ENCODE data around the gene TOM1L2. TPM values are rescaled to one million over a fixed set of nuclear protein-coding genes. Genes with fewer than 3 reads are reported as not detected.

Gene TOM1L2
- polyA plus RNA-seq, 1 donor from 2014 or later = 40.9 TPM

- no peaks in the 10 kb centered on the region for H3K9me3 ChIP-seq (ENCODE audit: low read length)
- H2AFZ ChIP-seq (ENCODE audit: low read depth, low read length) = no peak overlapping the region
- H3K27me3 ChIP-seq (ENCODE audit: insufficient read depth, low read depth, low read length) = no peaks in the 10 kb centered on the region
- no peak overlapping the region for H3K4me2 ChIP-seq (ENCODE audit: low read length)
- no peaks in the 10 kb centered on the region for H3K79me2 ChIP-seq (replicated peaks; ENCODE audit: insufficient read depth, low read length)
- H3K9me2 ChIP-seq (ENCODE audit: insufficient read depth, low read length) = no peaks in the 10 kb centered on the region
- no peaks in the 10 kb centered on the region for H3K36me3 ChIP-seq (ENCODE audit: insufficient read depth, low read length)
- no peaks in the 10 kb centered on the region for H4K20me1 ChIP-seq (ENCODE audit: insufficient read depth)
- H3K27ac ChIP-seq (ENCODE audit: low read length) = peak overlapping the region; percentile 82
- H3F3A ChIP-seq (ENCODE audit: insufficient read depth, low read length, poor library complexity, severe bottlenecking) = no peaks in the 10 kb centered on the region
- H3K9ac ChIP-seq (ENCODE audit: low read length) = no peak overlapping the region
- TF ChIP-seq POLR2AphosphoS5 (IDR thresholded peaks at IDR 0.05) (no peak), EZH2 (IDR thresholded peaks at IDR 0.05; ENCODE audit: borderline replicate concordance, insufficient read depth, low read length, poor library complexity, severe bottlenecking) (no peak), REST (IDR thresholded peaks at IDR 0.05; ENCODE audit: borderline replicate concordance) (no peak), RAD21 (conservative IDR thresholded peaks at IDR 0.05) (peak; percentile 34), CTCF (IDR thresholded peaks at IDR 0.05; ENCODE audit: poor library complexity, severe bottlenecking) (peak; percentile 33), EP300 (conservative IDR thresholded peaks at IDR 0.05; ENCODE audit: poor library complexity, severe bottlenecking) (no peak), MXI1 (conservative IDR thresholded peaks at IDR 0.05; ENCODE audit: poor library complexity, severe bottlenecking) (no peak), TAF1 (IDR thresholded peaks at IDR 0.05; ENCODE audit: low read depth) (no peak), SMC3 (conservative IDR thresholded peaks at IDR 0.05; ENCODE audit: poor library complexity) (no peak)
- H3K4me3 ChIP-seq (ENCODE audit: low read length) = no peak overlapping the region
Measured at GRCh38 chr17:17890773-17891759, 81.1 kb downstream of the TOM1L2 start.

DNA sequence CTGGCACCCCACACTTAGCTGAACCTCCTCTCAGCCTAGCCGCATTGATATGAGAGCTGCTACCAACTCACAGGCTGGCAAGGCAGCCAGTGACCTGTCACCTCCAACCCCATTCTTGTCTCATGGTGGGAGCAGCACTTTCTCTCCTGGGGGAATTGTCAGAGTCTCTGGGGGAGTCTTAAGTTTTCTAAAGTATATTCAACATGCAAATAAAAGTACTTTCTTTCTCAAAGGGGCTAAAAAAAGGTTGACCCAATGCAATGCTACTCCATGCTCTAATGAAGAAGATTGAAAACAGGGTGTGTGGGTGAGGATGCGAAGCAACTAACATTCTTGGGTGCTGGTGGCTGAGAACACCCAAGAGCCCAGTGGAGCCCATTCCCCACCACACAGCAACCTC lies 82.3 kb downstream of the TOM1L2 start:
- H2AFZ ChIP-seq (ENCODE audit: low read depth, low read length) = no peak overlapping the region
- no peaks in the 10 kb centered on the region for H3F3A ChIP-seq (ENCODE audit: insufficient read depth, low read length, poor library complexity, severe bottlenecking)
- H3K9me2 ChIP-seq (ENCODE audit: insufficient read depth, low read length) = no peaks in the 10 kb centered on the region
- H3K9ac ChIP-seq (ENCODE audit: low read length) = no peak overlapping the region
- no peak overlapping the region for H3K27ac ChIP-seq (ENCODE audit: low read length)
- TF ChIP-seq SMC3 (conservative IDR thresholded peaks at IDR 0.05; ENCODE audit: poor library complexity) (no peak), POLR2AphosphoS5 (IDR thresholded peaks at IDR 0.05) (no peak), TAF1 (IDR thresholded peaks at IDR 0.05; ENCODE audit: low read depth) (no peak), RAD21 (conservative IDR thresholded peaks at IDR 0.05) (no peak), MXI1 (conservative IDR thresholded peaks at IDR 0.05; ENCODE audit: poor library complexity, severe bottlenecking) (no peak), EP300 (conservative IDR thresholded peaks at IDR 0.05; ENCODE audit: poor library complexity, severe bottlenecking) (no peak), CTCF (IDR thresholded peaks at IDR 0.05; ENCODE audit: poor library complexity, severe bottlenecking) (no peak), REST (IDR thresholded peaks at IDR 0.05; ENCODE audit: borderline replicate concordance) (no peak), EZH2 (IDR thresholded peaks at IDR 0.05; ENCODE audit: borderline replicate concordance, insufficient read depth, low read length, poor library complexity, severe bottlenecking) (no peak)
- no peaks in the 10 kb centered on the region for H3K27me3 ChIP-seq (ENCODE audit: insufficient read depth, low read depth, low read length)
- no peaks in the 10 kb centered on the region for H3K79me2 ChIP-seq (replicated peaks; ENCODE audit: insufficient read depth, low read length)
- H3K4me2 ChIP-seq (ENCODE audit: low read length) = no peak overlapping the region
- no peaks in the 10 kb centered on the region for H3K9me3 ChIP-seq (ENCODE audit: low read length)
- no peaks in the 10 kb centered on the region for H4K20me1 ChIP-seq (ENCODE audit: insufficient read depth)
- no peak overlapping the region for H3K4me3 ChIP-seq (ENCODE audit: low read length)
- H3K36me3 ChIP-seq (ENCODE audit: insufficient read depth, low read length) = no peaks in the 10 kb centered on the region

Measured in neural cell (in vitro differentiated cells).